PC-9 (cell line): ENCODE measurements around the gene BRD1.

Source experiments
- CTCF ChIP-seq: fragments of 200-600 bp; sonication (generic); conservative IDR thresholded peaks from 2 replicates; pipeline ENCODE4 v1.6.1; 2017; ENCODE audit warnings: mixed run types, antibody characterized with exemption, mild to moderate bottlenecking, moderate library complexity
- EZH2 ChIP-seq: fragments of 200-600 bp; sonication (generic); IDR thresholded peaks from 2 replicates; pipeline ENCODE4 v1.8.0; 2017; ENCODE audit warnings: antibody characterized with exemption, low read depth

GRCh38 chr22:49861642-49862495, 34.2 kb upstream of the BRD1 start:
- TF ChIP-seq CTCF (no peak), EZH2 (no peak)
